Thyroid gland (tissue), 4 donors: ENCODE data around the gene AKAP10.

ENCODE experiments used
- CTCF ChIP-seq, 6 experiments: fragments of 200-600 bp in 3 of 6; fragments of 450-650 bp in 3 of 6; sonication (generic) in 3 of 6; IDR thresholded peaks; one replicate each; pipeline ENCODE4 v1.5.1; 2016 to 2019; ENCODE audit warnings: antibody characterized with exemption in 6 of 6, mild to moderate bottlenecking in 2 of 6, inconsistent platforms in 1 of 6, moderate library complexity in 1 of 6
- POLR2A ChIP-seq, 2 donors: fragments of 450-650 bp; IDR thresholded peaks; one replicate each; pipeline ENCODE4 v1.6.1; 2017; ENCODE audit warnings: antibody characterized with exemption in 2 of 2, mild to moderate bottlenecking in 2 of 2, moderate library complexity in 1 of 2

- TF ChIP-seq CTCF (IDR thresholded peaks at IDR 0.05) (no peak), POLR2A (IDR thresholded peaks at IDR 0.05) (no peak)
These were observed 1.2 kb upstream of the AKAP10 start for GRCh38 chr17:19978805-19979211.
